Neuronal stem cell (in vitro differentiated cells): Measurements from ENCODE around the gene ZNF441.
"Not testable (repeated sequence)": the region's sequence is repeated elsewhere in the genome, so short reads cannot be mapped to it uniquely, and the experiment has no call there.

Source experiments
- DNase-seq: peaks from one replicate; pipeline ENCODE4 v3.0.0-alpha.2; 2013; ENCODE audit warnings: low spot score
- H2AFZ ChIP-seq: one replicate; pipeline ENCODE4 v1.6.1; 2013; ENCODE audit warnings: mild to moderate bottlenecking, low read length, inconsistent platforms
- H2AK5ac ChIP-seq: 2 replicates; pipeline ENCODE4 v1.6.1; 2013; ENCODE audit warnings: low read depth, mild to moderate bottlenecking, inconsistent platforms, low read length, moderate library complexity, mixed read lengths
- H2BK120ac ChIP-seq: 2 replicates; pipeline ENCODE4 v1.6.1; 2013; ENCODE audit warnings: low read depth, mild to moderate bottlenecking, inconsistent platforms, low read length, moderate library complexity, mixed read lengths
- H2BK12ac ChIP-seq: one replicate; pipeline ENCODE4 v1.6.1; 2013; ENCODE audit warnings: low read length, inconsistent platforms
- H2BK15ac ChIP-seq: 2 replicates; pipeline ENCODE4 v1.6.1; 2013; ENCODE audit warnings: mild to moderate bottlenecking, low read length, inconsistent platforms, mixed read lengths
- H2BK5ac ChIP-seq: one replicate; pipeline ENCODE4 v1.6.1; 2013; ENCODE audit warnings: inconsistent platforms, mild to moderate bottlenecking, low read length, moderate library complexity
- H3K14ac ChIP-seq: one replicate; pipeline ENCODE4 v1.6.1; 2013; ENCODE audit warnings: low read length, inconsistent platforms
- H3K18ac ChIP-seq: 2 replicates; pipeline ENCODE4 v1.6.1; 2013; ENCODE audit warnings: low read length, inconsistent platforms
- H3K23ac ChIP-seq: 2 replicates; pipeline ENCODE4 v1.6.1; 2013; ENCODE audit warnings: low read depth, mild to moderate bottlenecking, mixed read lengths, low read length, inconsistent platforms; ENCODE audit not compliant: poor library complexity
- H3K27ac ChIP-seq: replicated peaks from 3 replicates; pipeline ENCODE4 v1.5.1; 2013; ENCODE audit warnings: low read length, inconsistent platforms
- H3K27me3 ChIP-seq, 3 experiments: 2 replicates each; pipeline ENCODE4 v1.6.1; 2013; ENCODE audit warnings: low read length in 3 of 3, mild to moderate bottlenecking in 2 of 3, inconsistent platforms in 1 of 3, low read depth in 1 of 3, mixed read lengths in 1 of 3, moderate library complexity in 1 of 3; ENCODE audit not compliant: control insufficient read depth in 3 of 3, insufficient read depth in 3 of 3
- H3K36me3 ChIP-seq, 2 donors: replicated peaks in 1 of 2; 2 replicates each; pipeline ENCODE4 v1.6.1; 2013; ENCODE audit warnings: low read length in 2 of 2; ENCODE audit not compliant: control insufficient read depth in 2 of 2, insufficient read depth in 2 of 2
- H3K4ac ChIP-seq: 2 replicates; pipeline ENCODE4 v1.6.1; 2013; ENCODE audit warnings: inconsistent platforms, mild to moderate bottlenecking, low read length, moderate library complexity
- H3K4me1 ChIP-seq, 2 donors: 1 replicate in 1 of 2; 2 replicates in 1 of 2; pipeline ENCODE4 v1.6.1; 2013; ENCODE audit warnings: low read length in 2 of 2, low read depth in 1 of 2; ENCODE audit not compliant: control insufficient read depth in 2 of 2, insufficient read depth in 1 of 2
- H3K4me2 ChIP-seq: one replicate; pipeline ENCODE4 v1.6.1; 2013; ENCODE audit warnings: mild to moderate bottlenecking, low read length, inconsistent platforms; ENCODE audit not compliant: insufficient read depth, poor library complexity, severe bottlenecking
- H3K4me3 ChIP-seq, 2 donors: 2 replicates each; pipeline ENCODE4 v1.5.1; 2013; ENCODE audit warnings: low read length in 2 of 2, mild to moderate bottlenecking in 2 of 2, inconsistent platforms in 1 of 2, moderate library complexity in 1 of 2
- H3K79me1 ChIP-seq: one replicate; pipeline ENCODE4 v1.6.1; 2013; ENCODE audit warnings: low read depth, mild to moderate bottlenecking, inconsistent platforms, low read length, moderate library complexity
- H3K9ac ChIP-seq: one replicate; pipeline ENCODE4 v1.6.1; 2013; ENCODE audit warnings: mild to moderate bottlenecking, low read depth, low read length, inconsistent platforms; ENCODE audit not compliant: poor library complexity
- H3K9me3 ChIP-seq, 2 donors: replicated peaks in 1 of 2; 2 replicates each; pipeline versions ENCODE3 to v1.6.1; 2013; ENCODE audit warnings: low read length in 2 of 2, mild to moderate bottlenecking in 2 of 2, inconsistent platforms in 1 of 2, low read depth in 1 of 2, mixed read lengths in 1 of 2, moderate library complexity in 1 of 2; ENCODE audit not compliant: control insufficient read depth in 2 of 2, insufficient read depth in 1 of 2
- H4K8ac ChIP-seq: one replicate; pipeline ENCODE4 v1.6.1; 2013; ENCODE audit warnings: low read depth, mild to moderate bottlenecking, inconsistent platforms, low read length, moderate library complexity
- H4K91ac ChIP-seq: one replicate; pipeline ENCODE4 v1.6.1; 2013; ENCODE audit warnings: low read length, low read depth, mild to moderate bottlenecking, inconsistent platforms; ENCODE audit not compliant: poor library complexity
- WGBS, 2 donors: extraction: QIAGEN DNeasy Blood & Tissue Kit; methylation state at CpG; one replicate each; pipeline ENCODE4 v1.1.7; 2013; ENCODE audit warnings: missing lambda C conversion rate in 2 of 2, mixed read lengths in 1 of 2; ENCODE audit not compliant: insufficient read length in 2 of 2, insufficient replicate concordance in 1 of 2; ENCODE audit errors: extremely low coverage in 2 of 2; 5-methylcytosine and 5-hydroxymethylcytosine counted together

The ZNF441 gene

DNA sequence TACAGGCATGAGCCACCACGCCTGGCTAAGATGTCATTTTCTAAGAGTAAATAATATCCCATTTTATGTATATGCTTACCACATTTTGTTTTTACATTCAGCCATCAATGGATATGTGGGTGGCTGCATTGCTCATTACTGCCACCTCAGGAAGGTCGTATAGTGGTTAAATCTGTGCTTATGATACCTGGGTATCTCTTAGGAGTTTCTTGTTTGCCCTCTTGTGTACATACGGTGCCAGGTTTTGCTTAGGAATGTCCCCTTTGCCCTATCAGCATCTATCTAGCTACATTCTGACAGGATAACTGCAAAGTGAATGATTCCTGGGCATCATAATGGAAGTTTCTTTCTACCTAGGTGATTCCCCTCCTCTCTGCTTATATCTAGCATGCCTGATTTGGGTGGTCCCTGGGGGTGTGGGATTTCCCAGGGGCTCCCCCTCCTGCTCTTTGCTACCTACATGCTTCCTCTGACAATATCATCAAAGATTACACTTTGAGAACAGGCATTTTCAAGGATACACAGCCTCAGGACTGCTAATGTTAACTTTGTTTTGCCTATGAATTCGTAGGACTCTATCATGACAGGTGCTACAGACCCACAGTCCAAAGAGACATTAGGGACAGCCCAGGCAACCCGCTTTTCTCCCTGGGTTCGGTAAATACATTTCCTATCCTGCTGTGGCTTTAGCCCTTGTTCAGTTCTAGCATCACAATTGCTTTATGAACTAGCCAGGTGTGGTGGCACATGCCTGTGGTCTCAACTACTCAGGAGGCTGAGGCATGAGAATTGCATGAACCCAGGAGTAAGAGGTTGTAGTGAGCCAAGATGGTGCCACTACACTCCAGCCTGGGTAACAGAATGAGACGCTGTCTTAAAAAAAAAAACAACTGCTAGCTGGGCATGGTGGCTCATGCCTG is 62.4 kb downstream of the ZNF441 start:
- H3K18ac ChIP-seq, H3K14ac ChIP-seq, H2BK15ac ChIP-seq, H3K4ac ChIP-seq, H4K8ac ChIP-seq, H3K4me3 ChIP-seq, H3K27ac ChIP-seq, H4K91ac ChIP-seq, H2BK120ac ChIP-seq, DNase-seq, H3K79me1 ChIP-seq, H2AK5ac ChIP-seq, H3K27me3 ChIP-seq, H2BK5ac ChIP-seq, H3K4me2 ChIP-seq, H2BK12ac ChIP-seq, H2AFZ ChIP-seq, H3K9ac ChIP-seq, H3K4me1 ChIP-seq, H3K23ac ChIP-seq: not testable (repeated sequence)
- H3K9me3 ChIP-seq = peaks cover 12 to 91% of the 10 kb centered on the region in 2 donors
- no CpG with 5 or more reads among the region's 7 CpGs for WGBS, 2 donors
- peaks cover 21 to 91% of the 10 kb centered on the region in 2 donors for H3K36me3 ChIP-seq

DNA sequence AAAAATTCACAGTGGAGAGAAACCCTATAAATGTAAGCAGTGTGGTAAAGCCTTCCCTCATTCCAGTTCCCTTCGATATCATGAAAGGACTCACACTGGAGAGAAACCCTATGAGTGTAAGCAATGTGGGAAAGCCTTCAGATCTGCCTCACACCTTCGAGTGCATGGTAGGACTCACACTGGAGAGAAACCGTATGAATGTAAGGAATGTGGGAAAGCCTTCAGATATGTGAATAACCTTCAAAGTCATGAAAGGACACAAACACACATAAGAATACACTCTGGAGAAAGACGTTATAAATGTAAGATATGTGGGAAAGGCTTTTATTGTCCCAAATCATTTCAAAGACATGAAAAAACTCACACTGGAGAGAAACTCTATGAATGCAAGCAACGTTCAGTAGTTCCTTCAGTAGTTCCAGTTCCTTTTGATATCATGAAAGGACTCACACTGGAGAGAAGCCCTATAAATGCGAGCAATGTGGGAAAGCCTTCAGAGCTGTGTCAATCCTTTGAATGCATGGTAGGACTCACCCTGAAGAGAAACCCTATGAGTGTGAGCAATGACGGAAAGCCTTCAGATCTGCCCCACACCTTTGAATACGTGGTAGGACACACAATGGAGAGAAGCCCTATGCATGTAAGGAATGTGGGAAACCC is 65.6 kb downstream of the ZNF441 start:
- Histone ChIP-seq H3K79me1 (no peaks in the 10 kb centered on the region), H3K4me2 (no peak overlapping the region), H2BK5ac (no peak overlapping the region), H2AFZ (no peak overlapping the region), H3K9ac (no peak overlapping the region), H3K27ac (no peak overlapping the region), H4K91ac (no peak overlapping the region), H2BK120ac (no peak overlapping the region), H3K18ac (no peak overlapping the region), H2AK5ac (no peak overlapping the region), H3K27me3 (no peaks in the 10 kb centered on the region), H3K9me3 (peaks cover 12 to 91% of the 10 kb centered on the region in 2 donors), H3K4ac (no peak overlapping the region), H3K14ac (no peak overlapping the region), H3K23ac (no peak overlapping the region), H3K36me3 (peaks cover 19 to 84% of the 10 kb centered on the region in 2 donors), H4K8ac (no peak overlapping the region), H2BK12ac (no peak overlapping the region), H2BK15ac (no peak overlapping the region), H3K4me3 (no peak overlapping the region), H3K4me1 (no peaks in the 10 kb centered on the region)
- DNase-seq = no peak
- WGBS, 2 donors = no CpG with 5 or more reads among the region's 8 CpGs

- H2BK120ac ChIP-seq = no peak overlapping the region
- no peak overlapping the region for H3K4me3 ChIP-seq
- DNase-seq = no peak
- no peaks in the 10 kb centered on the region for H3K4me1 ChIP-seq
- H3K27me3 ChIP-seq = no peaks in the 10 kb centered on the region
- H4K8ac ChIP-seq = no peak overlapping the region
- no peak overlapping the region for H2BK15ac ChIP-seq
- peaks cover 15 to 81% of the 10 kb centered on the region in 2 donors for H3K9me3 ChIP-seq
- H3K14ac ChIP-seq = no peak overlapping the region
- H3K27ac ChIP-seq = no peak overlapping the region
- no CpG with 5 or more reads among the region's 2 CpGs for WGBS, 2 donors
- no peak overlapping the region for H3K9ac ChIP-seq
- H3K36me3 ChIP-seq = peaks cover 19 to 73% of the 10 kb centered on the region in 2 donors
- no peak overlapping the region for H3K4ac ChIP-seq
- no peak overlapping the region for H2AFZ ChIP-seq
- no peak overlapping the region for H2BK12ac ChIP-seq
- no peak overlapping the region for H2AK5ac ChIP-seq
- no peak overlapping the region for H3K4me2 ChIP-seq
- H3K79me1 ChIP-seq = no peaks in the 10 kb centered on the region
- H3K23ac ChIP-seq = no peak overlapping the region
- no peak overlapping the region for H4K91ac ChIP-seq
- no peak overlapping the region for H3K18ac ChIP-seq
- no peak overlapping the region for H2BK5ac ChIP-seq
Measured at GRCh38 chr19:11833541-11833940, 66.7 kb downstream of the ZNF441 start.
